ENCODE data around the gene DOCK11.
"Not testable (repeated sequence)": the region's sequence is repeated elsewhere in the genome, so short reads cannot be mapped to it uniquely, and the experiment has no call there.

DOCK11 gene

DNA sequence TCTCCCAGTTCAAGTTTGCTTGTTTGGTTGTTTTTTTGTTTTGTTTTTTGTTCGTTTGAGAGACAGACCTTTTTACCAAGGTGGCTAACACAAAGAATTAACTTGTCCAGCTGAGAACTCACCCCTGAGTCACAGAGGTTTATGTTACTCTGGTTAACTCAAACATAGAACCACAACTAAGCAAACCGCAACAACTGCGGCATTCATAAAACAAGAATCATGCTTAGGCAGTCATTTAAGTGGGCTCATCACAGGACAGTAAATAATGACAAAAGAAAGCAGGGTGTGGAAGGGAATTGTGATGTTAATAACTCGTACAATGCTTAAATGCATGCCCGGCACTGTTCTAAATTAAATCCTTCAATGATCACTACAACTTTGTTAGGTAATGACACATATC lies 207.1 kb downstream of the DOCK11 start:
- H3K36me3 ChIP-seq (ENCODE audit: control insufficient read depth, insufficient read depth, low read length) = no peaks in the 10 kb centered on the region
- DNase-seq = no peak
- H3K27ac ChIP-seq (ENCODE audit: insufficient read depth, low read length, poor library complexity, severe bottlenecking) = no peak overlapping the region
- H3K27me3 ChIP-seq (replicated peaks; ENCODE audit: control insufficient read depth, insufficient read depth, low read length, poor library complexity, severe bottlenecking) = no peaks in the 10 kb centered on the region
- H3K4me1 ChIP-seq (ENCODE audit: control insufficient read depth, insufficient read depth, low read length, poor library complexity, severe bottlenecking) = peaks cover 3% of the 10 kb centered on the region
- H3K9me3 ChIP-seq (ENCODE audit: control insufficient read depth, low read length) = no peaks in the 10 kb centered on the region
- no peak overlapping the region for H3K4me3 ChIP-seq (ENCODE audit: insufficient read depth, low read depth, low read length, poor library complexity, severe bottlenecking)

DNA sequence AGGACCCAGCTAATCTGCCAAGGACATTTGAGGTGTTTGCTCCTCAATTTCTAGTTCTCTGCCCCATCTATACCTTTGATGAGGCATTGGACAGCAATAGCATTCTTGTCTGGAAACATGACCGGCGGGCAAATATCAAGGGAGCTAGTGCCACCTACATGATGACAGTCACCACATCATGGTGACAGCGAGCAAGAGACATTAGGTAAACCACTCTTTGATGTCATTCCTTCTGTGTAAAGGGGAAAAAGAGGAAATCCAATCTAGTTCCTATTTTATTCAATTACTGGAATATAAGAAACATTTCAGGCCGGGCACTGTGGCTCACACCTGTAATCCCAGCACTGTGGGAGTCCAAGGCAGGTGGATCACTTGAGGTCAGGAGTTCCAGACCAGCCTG lies 211.1 kb downstream of the DOCK11 start:
- Histone ChIP-seq H3K4me1 (ENCODE audit: control insufficient read depth, insufficient read depth, low read length, poor library complexity, severe bottlenecking) (peaks cover 3% of the 10 kb centered on the region), H3K4me3 (ENCODE audit: insufficient read depth, low read depth, low read length, poor library complexity, severe bottlenecking) (no peak overlapping the region), H3K9me3 (ENCODE audit: control insufficient read depth, low read length) (no peaks in the 10 kb centered on the region), H3K27ac (ENCODE audit: insufficient read depth, low read length, poor library complexity, severe bottlenecking) (no peak overlapping the region), H3K36me3 (ENCODE audit: control insufficient read depth, insufficient read depth, low read length) (no peaks in the 10 kb centered on the region), H3K27me3 (replicated peaks; ENCODE audit: control insufficient read depth, insufficient read depth, low read length, poor library complexity, severe bottlenecking) (no peaks in the 10 kb centered on the region)
- DNase-seq = no peak

DNA sequence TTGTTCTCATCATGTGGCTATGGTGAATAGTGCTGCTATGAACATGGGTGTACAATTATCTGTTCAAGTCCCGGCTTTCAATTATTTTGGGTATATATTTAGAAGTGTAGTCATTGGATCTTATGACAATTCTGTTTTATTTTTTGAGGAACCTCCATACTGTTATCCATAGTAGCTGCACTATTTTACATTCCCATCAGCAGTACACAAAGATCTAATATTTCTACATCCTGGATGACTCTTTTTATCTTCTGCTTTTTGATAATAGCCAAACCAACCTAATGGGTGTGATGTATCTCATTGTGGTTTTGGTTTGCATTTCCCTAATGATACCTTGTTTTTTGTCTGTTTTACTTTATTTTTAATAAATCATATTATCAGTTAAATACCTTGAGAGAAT lies 218.9 kb downstream of the DOCK11 start:
- no peak overlapping the region for H3K27ac ChIP-seq (ENCODE audit: insufficient read depth, low read length, poor library complexity, severe bottlenecking)
- no peaks in the 10 kb centered on the region for H3K36me3 ChIP-seq (ENCODE audit: control insufficient read depth, insufficient read depth, low read length)
- H3K9me3 ChIP-seq (ENCODE audit: control insufficient read depth, low read length) = no peaks in the 10 kb centered on the region
- H3K4me1 ChIP-seq (ENCODE audit: control insufficient read depth, insufficient read depth, low read length, poor library complexity, severe bottlenecking) = no peaks in the 10 kb centered on the region
- H3K27me3 ChIP-seq (replicated peaks; ENCODE audit: control insufficient read depth, insufficient read depth, low read length, poor library complexity, severe bottlenecking) = no peaks in the 10 kb centered on the region
- H3K4me3 ChIP-seq (ENCODE audit: insufficient read depth, low read depth, low read length, poor library complexity, severe bottlenecking) = no peak overlapping the region
- DNase-seq = no peak

DNA sequence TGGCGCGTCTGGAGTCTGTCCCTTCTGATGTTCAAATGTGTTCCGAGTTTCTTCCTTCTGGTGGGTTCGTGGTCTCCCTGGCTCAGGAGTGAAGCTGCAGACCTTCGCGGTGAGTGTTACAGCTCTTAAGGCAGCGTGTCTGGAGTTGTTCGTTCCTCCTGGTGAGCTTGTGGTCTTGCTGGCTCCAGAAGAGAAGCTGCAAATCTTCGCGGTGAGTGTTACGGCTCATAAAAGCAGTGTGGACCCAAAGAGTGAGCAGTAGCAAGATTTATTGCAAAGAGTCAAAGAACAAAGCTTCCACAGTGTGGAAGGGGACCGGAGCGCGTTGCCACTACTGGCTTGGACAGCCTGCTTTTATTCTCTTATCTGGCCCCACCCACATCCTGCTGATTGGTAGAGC lies 220.3 kb downstream of the DOCK11 start:
- H3K27ac ChIP-seq (ENCODE audit: insufficient read depth, low read length, poor library complexity, severe bottlenecking); H3K36me3 ChIP-seq (ENCODE audit: control insufficient read depth, insufficient read depth, low read length); DNase-seq; H3K27me3 ChIP-seq (replicated peaks; ENCODE audit: control insufficient read depth, insufficient read depth, low read length, poor library complexity, severe bottlenecking); H3K4me1 ChIP-seq (ENCODE audit: control insufficient read depth, insufficient read depth, low read length, poor library complexity, severe bottlenecking); H3K9me3 ChIP-seq (ENCODE audit: control insufficient read depth, low read length); H3K4me3 ChIP-seq (ENCODE audit: insufficient read depth, low read depth, low read length, poor library complexity, severe bottlenecking): not testable (repeated sequence)

DNA sequence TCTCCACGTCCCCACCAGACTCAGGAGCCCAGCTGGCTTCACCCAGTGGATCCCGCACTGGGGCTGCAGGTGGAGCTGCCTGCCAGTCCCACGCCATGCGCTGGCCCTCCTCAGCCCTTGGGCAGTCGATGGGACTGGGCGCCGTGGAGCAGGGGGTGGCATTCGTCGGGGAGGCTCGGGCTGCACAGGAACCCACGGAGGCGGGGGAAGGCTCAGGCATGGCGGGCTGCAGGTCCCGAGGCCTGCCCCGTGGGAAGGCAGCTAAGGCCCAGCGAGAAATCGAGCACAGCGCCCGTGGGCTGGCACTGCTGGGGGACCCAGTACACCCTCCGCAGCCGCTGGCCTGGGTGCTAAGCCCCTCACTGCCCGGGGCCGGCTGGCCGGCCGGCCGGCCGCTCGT lies 221.2 kb downstream of the DOCK11 start:
- not testable (repeated sequence) for H3K27me3 ChIP-seq (replicated peaks; ENCODE audit: control insufficient read depth, insufficient read depth, low read length, poor library complexity, severe bottlenecking); H3K4me1 ChIP-seq (ENCODE audit: control insufficient read depth, insufficient read depth, low read length, poor library complexity, severe bottlenecking); DNase-seq; H3K4me3 ChIP-seq (ENCODE audit: insufficient read depth, low read depth, low read length, poor library complexity, severe bottlenecking); H3K9me3 ChIP-seq (ENCODE audit: control insufficient read depth, low read length); H3K36me3 ChIP-seq (ENCODE audit: control insufficient read depth, insufficient read depth, low read length); H3K27ac ChIP-seq (ENCODE audit: insufficient read depth, low read length, poor library complexity, severe bottlenecking)

DNA sequence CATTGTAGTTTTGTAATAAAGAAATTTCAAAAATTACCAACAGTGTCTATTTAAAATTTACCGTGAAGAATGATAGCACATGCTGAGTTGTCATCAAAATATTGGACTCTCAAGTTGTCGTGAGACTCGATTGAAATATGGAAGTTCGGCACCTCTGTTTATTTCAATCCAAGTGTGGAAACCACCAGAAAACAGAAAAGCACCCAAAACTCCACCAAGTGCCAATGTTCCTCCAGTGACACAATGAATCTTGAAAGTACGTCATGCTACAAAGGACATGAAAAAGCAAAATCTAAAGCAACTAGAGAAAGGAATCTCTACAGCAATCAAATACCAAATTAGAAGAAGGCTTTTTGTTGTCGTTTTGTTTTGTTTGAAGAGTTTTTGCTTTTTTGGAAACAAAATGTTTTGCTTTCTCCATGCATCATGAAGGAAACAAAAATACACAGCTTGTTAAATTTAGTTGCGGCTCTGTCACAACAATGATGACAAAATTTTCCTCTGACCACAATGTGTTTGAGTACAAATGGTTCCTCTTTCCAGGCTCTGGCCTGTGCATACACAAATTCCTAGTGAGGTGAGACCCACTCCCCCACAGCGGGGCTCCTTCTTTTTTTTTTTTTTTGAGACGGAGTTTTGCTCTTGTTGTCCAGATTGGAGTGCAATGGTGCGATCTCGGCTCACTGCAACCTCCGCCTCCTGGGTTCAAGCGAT lies 222.2 kb downstream of the DOCK11 start:
- no peak overlapping the region for H3K4me3 ChIP-seq (ENCODE audit: insufficient read depth, low read depth, low read length, poor library complexity, severe bottlenecking)
- H3K36me3 ChIP-seq (ENCODE audit: control insufficient read depth, insufficient read depth, low read length) = no peaks in the 10 kb centered on the region
- no peaks in the 10 kb centered on the region for H3K4me1 ChIP-seq (ENCODE audit: control insufficient read depth, insufficient read depth, low read length, poor library complexity, severe bottlenecking)
- no peaks in the 10 kb centered on the region for H3K9me3 ChIP-seq (ENCODE audit: control insufficient read depth, low read length)
- no peaks in the 10 kb centered on the region for H3K27me3 ChIP-seq (replicated peaks; ENCODE audit: control insufficient read depth, insufficient read depth, low read length, poor library complexity, severe bottlenecking)
- DNase-seq = no peak
- H3K27ac ChIP-seq (ENCODE audit: insufficient read depth, low read length, poor library complexity, severe bottlenecking) = no peak overlapping the region

DNA sequence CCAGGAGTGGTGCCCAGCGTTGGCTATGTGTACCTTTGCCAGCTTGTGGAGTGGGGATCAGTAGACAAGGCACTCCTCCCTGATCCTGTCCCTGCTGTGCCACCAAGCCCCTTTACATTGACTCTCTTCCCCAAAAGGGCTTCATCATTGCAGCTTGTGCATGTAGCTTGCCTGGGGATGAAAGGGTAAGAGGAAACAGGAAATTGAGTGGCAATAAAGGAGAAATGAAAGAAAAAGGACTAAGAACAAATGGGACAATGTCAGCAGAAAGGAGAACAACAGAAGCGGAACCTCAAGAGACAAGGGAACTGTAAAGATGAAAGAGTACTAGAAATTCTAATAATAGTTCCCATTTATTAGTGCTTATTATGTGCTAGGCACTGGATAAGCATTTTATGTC lies 223.1 kb downstream of the DOCK11 start:
- Histone ChIP-seq H3K4me1 (ENCODE audit: control insufficient read depth, insufficient read depth, low read length, poor library complexity, severe bottlenecking) (no peaks in the 10 kb centered on the region), H3K9me3 (ENCODE audit: control insufficient read depth, low read length) (no peaks in the 10 kb centered on the region), H3K4me3 (ENCODE audit: insufficient read depth, low read depth, low read length, poor library complexity, severe bottlenecking) (no peak overlapping the region), H3K27me3 (replicated peaks; ENCODE audit: control insufficient read depth, insufficient read depth, low read length, poor library complexity, severe bottlenecking) (no peaks in the 10 kb centered on the region), H3K27ac (ENCODE audit: insufficient read depth, low read length, poor library complexity, severe bottlenecking) (no peak overlapping the region), H3K36me3 (ENCODE audit: control insufficient read depth, insufficient read depth, low read length) (no peaks in the 10 kb centered on the region)
- DNase-seq = no peak

DNA sequence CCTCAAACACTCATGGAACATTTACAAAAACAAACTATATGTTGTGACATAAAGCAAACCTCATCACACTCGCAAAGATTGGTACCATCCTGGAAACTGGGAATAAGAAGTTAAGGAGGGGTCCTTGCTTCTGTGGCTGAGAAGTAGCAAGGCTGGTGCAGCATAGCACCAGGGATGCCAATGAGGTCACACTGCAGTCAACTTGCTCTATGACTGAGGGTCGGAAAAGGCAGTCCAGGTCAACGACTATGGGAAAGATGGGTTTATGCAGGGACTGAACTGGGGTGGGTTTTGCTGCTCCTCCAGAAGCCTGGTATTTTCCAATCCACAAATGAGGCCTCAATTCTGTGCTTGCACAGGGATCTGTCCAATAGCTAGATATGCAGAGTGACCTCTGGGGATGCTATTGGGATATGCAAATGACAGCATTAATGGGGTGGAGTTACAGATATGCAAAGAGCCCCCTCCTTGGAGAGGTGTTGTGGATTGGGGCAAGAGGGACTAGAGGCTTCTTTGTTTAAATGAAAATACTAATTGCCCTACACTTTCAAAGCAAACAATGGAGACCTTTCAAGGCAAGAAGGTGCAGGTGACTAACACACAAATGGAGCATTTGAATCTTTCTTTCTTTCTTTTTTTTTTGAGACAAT lies 224.6 kb downstream of the DOCK11 start:
- H3K9me3 ChIP-seq (ENCODE audit: control insufficient read depth, low read length) = no peaks in the 10 kb centered on the region
- no peaks in the 10 kb centered on the region for H3K27me3 ChIP-seq (replicated peaks; ENCODE audit: control insufficient read depth, insufficient read depth, low read length, poor library complexity, severe bottlenecking)
- no peak overlapping the region for H3K27ac ChIP-seq (ENCODE audit: insufficient read depth, low read length, poor library complexity, severe bottlenecking)
- no peaks in the 10 kb centered on the region for H3K4me1 ChIP-seq (ENCODE audit: control insufficient read depth, insufficient read depth, low read length, poor library complexity, severe bottlenecking)
- no peak for DNase-seq
- no peaks in the 10 kb centered on the region for H3K36me3 ChIP-seq (ENCODE audit: control insufficient read depth, insufficient read depth, low read length)
- no peak overlapping the region for H3K4me3 ChIP-seq (ENCODE audit: insufficient read depth, low read depth, low read length, poor library complexity, severe bottlenecking)

DNA sequence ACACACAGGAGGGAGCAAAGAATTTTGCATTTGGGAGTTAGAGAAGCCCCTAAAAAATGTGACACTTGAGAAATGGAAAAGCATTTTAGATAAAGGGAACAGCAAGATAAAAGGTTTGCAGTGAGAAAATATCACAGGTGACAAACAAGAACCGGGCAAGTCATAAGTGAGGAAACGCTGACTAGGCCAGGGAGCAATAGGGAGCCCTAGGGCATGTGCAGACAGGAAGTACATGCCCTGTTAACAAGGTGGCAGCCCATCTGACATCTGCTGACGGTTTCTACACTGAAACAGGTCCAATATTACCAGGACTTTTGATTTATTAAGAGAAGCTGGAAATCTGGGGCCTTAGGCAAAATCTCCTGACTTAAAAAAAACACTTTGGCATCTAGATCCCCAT lies 227.8 kb downstream of the DOCK11 start:
- Histone ChIP-seq H3K27me3 (replicated peaks; ENCODE audit: control insufficient read depth, insufficient read depth, low read length, poor library complexity, severe bottlenecking) (no peaks in the 10 kb centered on the region), H3K36me3 (ENCODE audit: control insufficient read depth, insufficient read depth, low read length) (no peaks in the 10 kb centered on the region), H3K4me1 (ENCODE audit: control insufficient read depth, insufficient read depth, low read length, poor library complexity, severe bottlenecking) (no peaks in the 10 kb centered on the region), H3K4me3 (ENCODE audit: insufficient read depth, low read depth, low read length, poor library complexity, severe bottlenecking) (no peak overlapping the region), H3K9me3 (ENCODE audit: control insufficient read depth, low read length) (no peaks in the 10 kb centered on the region), H3K27ac (ENCODE audit: insufficient read depth, low read length, poor library complexity, severe bottlenecking) (no peak overlapping the region)
- DNase-seq = no peak

DNA sequence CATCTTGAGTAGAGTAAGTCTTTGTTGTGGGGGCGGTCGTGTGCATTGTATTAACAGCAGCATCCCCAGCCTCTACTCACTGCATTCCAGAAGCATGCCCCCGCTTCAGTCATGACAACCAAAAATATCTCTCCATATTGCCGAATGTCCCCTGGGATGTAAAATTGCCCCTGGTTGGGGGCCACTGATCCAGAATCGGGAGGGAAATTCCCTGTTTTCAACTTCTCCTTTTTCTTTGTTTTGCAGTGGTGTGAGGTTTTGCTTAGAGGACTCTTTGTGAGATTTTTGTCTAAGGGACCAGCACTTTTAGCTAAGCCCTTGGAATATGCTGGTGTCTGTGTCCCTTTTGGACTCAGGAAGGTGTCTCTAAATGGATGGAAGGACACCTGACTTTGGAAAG lies 228.8 kb downstream of the DOCK11 start:
- Histone ChIP-seq H3K27me3 (replicated peaks; ENCODE audit: control insufficient read depth, insufficient read depth, low read length, poor library complexity, severe bottlenecking) (no peaks in the 10 kb centered on the region), H3K9me3 (ENCODE audit: control insufficient read depth, low read length) (no peaks in the 10 kb centered on the region), H3K4me1 (ENCODE audit: control insufficient read depth, insufficient read depth, low read length, poor library complexity, severe bottlenecking) (no peaks in the 10 kb centered on the region), H3K27ac (ENCODE audit: insufficient read depth, low read length, poor library complexity, severe bottlenecking) (no peak overlapping the region), H3K36me3 (ENCODE audit: control insufficient read depth, insufficient read depth, low read length) (no peaks in the 10 kb centered on the region), H3K4me3 (ENCODE audit: insufficient read depth, low read depth, low read length, poor library complexity, severe bottlenecking) (no peak overlapping the region)
- DNase-seq = no peak

Data from effector memory CD4-positive, alpha-beta T cell (primary cell).